HG02763 (cell line): Measurements from ENCODE around the gene OR2AE1.

Experiments used
- ATAC-seq: cut with Tn5 transposase; IDR thresholded peaks from one replicate; pipeline ENCODE4 v1.9.1; 2021; ENCODE audit warnings: mild to moderate bottlenecking, moderate library complexity; ENCODE audit not compliant: unreplicated experiment

OR2AE1 gene

DNA sequence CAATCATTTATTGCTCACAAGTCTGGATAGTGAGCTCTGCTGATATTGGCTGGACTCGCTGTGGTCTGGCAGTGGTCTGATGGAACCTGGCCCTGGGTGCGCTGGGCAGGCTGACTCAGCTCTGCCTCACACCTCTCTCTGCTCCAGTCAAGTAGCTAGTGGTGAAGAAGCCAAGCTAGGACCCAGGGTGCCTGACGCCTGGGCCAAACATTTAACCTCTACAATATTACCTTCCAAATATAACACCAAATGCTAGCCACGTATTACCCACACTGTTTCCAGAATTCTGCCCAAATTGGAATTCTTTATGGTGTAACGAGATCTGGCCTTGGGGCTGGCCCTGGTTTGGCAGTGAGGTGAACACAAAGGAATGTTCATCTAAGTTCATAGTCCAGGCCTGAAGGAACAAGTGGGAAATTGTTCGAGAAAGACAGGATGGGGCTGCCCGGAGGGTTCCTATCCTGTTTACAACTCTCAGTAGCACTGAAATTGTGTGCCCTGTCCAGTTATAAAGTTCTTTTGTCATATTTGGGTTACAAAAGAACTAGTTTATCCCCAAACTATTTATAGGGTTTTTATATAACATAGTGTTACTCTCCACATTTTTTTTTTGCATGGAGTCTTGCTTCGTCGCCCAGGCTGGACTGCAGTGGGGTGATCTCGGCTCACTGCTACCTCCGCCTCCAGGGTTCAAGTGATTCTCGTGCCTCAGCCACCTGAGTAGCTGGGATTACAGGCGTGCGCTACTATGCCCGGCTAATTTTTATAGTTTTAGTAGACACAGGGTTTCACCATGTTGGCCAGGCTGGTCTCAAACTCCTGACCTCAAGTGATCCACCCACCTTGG lies 16.3 kb downstream of the OR2AE1 start:
- ATAC-seq = no peak

DNA sequence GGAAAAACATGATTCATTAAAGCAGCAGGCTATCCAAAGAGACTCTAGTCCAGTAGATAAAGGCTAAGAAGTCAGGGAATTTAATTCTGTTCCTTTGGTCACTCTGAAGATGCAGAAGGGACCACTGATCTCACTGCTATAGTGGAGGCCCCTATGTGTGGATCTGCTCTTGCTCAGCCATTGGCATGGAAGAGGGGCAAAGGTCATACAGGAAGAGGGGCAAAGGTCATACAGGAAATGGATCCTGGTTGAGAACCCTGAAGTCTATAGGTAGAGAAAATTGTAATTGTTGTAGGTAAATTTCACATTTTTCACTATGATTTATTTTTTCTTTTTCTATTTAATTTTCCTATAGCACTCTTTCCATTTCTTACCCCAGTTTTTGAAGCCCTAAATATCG lies 21.6 kb downstream of the OR2AE1 start:
- no peak for ATAC-seq

DNA sequence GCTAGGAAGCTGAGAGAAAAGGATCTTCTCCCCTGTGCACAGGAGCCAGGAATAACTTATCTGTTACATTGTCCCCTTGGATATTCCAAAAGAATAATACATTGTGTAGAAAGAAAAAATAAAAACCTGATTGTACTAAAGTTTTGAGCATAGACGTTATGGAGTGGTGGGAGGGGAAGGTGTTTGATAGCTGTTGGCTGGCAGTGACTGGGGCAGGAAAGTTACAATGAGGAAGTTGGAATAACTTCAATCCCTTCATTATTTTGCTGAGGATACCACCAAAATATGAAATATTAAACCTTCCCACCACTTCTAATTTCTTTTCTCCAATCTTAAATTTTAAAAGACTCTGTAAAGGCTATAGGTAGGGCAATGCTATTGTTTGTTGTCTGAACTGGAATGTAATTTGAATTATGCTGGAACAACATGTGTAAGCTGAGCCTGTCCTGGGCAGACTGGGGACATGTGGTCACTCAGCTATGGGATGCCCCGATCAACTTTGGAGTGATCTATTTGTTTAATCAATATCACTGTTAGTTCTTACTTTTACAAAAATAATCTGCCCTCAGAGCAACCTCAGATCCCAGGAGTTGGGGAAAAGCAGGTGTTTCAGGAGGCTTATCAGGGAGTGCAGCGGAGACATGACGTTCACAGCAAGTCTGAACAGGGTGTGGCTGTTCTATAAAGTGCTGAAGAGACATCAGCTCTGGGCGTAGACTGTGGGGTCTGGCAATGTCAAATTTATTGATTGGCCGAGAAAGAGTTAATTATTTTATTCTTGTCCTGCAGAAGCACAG lies 28.2 kb downstream of the OR2AE1 start:
- no peak for ATAC-seq

DNA sequence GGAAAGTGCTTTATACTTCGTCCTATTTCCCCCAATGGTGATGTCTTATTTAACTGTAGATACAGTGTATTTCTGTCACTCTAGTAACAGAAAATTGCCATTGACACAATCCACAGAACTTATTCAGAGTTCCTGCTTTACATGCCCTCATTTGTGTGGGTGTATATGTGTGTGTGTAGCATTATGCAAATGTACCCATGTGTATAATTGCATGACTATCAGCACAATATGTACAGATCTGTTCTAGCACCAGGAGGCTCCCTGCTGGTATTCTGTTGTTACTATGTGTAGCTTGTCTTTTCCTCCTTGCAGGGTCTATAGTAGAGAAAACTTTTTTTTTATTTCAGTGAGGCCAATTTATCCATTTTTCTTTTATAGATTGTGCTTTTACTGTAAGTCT lies 32.5 kb downstream of the OR2AE1 start:
- no peak for ATAC-seq

DNA sequence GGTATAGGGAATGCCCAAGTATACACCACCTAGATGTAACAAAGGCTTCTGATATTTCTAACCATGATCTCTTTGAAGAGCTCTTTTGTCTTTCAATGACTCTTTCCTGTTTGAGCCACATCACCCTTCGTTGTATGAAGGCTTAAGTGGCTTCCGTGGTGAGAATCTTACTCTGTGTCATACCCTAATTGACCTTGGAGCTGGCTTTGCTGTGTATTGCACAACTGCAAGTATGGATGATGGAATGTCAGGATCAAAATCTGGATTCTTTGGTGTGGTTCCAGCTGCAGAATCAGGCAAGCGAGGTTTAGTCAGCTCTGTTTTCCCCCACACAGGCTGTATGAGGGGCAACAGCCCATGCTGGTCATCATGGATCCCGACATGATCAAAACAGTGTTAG lies 33.0 kb downstream of the OR2AE1 start:
- ATAC-seq = no peak

DNA sequence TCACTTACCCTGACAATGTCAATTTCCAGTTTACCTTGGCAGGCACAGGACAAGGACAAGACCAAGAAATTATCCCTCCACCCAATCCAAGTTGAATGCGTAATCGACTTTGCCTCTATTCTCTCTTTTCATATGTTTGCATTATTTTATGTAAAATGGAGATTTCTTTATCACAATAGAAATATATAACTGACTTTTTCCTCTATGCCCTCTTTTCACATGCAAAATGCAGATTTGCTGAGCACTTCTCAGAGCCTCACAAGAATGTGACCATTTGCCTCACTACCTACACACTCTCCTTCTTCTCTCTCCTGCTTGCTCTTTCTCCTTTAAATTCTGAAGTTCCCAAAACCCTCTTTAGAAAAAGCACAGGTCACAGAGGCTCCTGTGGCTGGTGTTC lies 33.9 kb downstream of the OR2AE1 start:
- ATAC-seq = no peak

DNA sequence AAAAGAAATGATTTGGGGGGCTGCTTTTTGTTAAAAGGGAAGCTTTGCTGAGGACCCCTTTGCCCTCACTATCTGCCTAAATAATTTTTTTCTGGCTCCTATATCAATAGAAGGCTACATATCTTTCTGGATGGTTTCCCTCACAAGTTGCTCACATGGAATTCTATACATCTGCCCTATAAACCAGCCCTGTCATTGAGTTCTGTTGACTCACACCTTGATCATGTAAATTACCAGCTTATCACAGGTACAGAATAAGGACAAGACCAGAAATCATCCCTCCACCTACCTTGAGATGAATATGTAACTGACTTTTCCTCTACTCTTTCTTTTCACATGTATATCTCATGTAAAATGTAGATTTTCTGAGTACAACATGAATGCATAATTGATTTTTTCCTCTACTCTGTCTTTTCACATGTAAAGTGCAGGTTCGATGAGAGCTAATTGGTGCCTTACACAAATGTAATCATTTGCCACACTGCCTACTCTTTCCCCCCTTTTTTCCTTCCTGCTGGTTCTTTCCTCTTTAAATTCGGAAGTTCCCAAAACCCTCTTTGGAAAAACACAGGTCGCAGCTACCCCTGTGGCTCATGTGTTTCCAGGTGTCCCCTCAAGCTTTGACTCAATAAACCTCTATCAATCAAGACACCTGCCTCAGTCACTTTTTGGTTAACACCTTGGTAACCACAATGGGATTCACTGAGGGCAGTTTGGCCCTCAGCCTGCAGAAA lies 36.5 kb downstream of the OR2AE1 start:
- no peak for ATAC-seq

DNA sequence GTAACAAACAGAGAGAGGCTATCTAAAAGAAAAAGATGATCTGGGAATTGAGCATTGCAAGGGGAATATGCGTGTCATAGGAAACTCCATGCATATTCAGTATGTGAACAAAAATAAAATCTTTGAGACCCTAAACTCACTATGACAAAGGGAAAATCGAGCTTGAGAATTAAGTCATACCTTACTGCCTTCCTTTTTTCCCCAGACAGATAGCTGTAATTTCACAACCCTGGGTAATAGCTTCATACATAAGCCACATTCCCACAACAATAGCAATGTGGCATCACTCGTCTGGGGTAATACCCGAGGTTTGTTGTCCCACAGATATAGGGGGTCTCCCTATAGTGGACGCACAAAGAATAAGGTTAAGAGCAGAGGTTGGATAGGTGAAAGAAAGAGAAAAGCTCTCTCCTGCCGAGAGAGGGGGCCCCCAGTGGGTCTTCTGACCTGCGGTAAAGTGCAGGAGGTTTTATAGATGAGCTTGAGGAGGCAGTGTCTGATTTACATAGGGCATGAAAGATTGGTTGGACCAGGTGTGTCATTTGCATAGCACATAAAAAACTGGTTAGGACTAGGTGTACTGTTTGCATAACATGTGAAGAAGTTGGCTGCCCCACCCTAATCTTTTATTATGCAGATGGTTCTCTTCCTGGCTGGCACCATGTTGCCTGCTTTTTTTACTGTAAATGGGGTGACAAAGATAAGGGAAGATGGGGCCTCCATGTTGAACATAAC lies 37.4 kb downstream of the OR2AE1 start:
- no peak for ATAC-seq

DNA sequence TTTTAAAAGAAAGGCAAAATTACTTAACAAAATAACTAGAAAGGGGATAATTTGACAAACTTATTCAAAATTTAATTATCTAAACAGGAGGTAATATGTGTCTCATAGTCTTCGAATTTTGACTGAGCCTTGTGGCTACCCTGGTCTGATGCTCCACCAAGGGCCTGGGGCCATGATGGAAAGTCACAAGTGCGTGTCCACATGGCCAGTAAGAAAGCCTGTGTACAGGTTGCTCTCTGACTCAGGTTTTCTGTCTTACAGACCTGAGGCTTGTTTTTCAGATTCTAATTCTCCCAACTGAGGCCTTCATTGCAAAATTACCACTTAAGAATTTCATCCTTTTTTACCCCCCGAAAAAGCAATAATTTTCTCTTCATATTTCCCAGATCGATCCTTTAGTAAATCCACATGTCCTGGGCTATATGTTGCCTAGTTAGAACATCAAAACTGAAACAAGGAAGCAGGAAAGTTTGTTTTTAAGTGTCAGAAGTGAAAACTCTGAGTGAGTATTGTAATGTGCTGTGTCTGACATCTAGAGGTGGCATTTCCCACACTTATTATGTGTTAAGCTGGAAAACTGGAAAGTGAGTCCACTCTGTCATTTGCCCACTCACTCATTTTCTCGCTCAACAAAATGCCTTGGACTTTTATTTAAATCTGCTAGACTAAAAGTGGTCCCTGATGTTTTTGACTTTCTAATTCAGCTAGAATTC lies 39.0 kb downstream of the OR2AE1 start:
- ATAC-seq = no peak

DNA sequence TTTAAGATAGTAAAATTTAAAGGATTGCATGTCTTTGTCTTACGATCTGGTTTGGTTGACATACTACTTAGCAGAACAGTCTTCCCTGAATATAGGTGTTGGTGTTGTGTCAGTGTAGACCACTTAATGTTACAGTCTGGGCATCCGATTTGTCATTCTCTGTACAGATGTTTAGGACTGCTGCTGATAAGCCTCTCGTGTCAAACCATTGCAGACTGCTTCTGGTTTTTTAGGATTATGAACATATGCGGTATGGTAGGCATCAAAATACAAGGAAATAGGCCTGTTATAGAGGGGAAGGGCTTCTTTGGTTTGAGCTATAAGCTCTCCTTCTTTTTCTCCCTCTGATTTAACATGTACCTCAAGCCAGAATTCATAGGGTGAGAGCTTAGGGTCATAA lies 41.6 kb downstream of the OR2AE1 start:
- ATAC-seq = no peak

DNA sequence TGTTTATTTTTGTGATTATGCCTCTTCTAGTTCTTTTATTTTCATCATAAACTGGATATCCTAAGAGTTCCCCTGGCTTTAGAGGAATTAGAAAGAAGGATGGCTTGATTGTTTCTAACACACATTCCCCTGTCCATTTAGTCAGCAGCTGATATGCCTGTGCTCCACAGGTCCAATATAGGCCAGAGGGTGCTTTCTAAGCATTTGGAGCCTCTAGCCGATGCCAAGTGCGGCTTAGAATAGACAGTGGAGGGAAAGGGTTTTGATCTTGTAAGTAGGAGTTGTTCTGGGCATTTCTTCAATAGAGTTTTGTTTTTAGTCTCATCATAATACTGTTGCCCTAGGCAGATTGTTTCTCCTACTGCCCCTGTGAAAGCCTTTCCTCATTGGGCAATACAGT lies 42.5 kb downstream of the OR2AE1 start:
- no peak for ATAC-seq

DNA sequence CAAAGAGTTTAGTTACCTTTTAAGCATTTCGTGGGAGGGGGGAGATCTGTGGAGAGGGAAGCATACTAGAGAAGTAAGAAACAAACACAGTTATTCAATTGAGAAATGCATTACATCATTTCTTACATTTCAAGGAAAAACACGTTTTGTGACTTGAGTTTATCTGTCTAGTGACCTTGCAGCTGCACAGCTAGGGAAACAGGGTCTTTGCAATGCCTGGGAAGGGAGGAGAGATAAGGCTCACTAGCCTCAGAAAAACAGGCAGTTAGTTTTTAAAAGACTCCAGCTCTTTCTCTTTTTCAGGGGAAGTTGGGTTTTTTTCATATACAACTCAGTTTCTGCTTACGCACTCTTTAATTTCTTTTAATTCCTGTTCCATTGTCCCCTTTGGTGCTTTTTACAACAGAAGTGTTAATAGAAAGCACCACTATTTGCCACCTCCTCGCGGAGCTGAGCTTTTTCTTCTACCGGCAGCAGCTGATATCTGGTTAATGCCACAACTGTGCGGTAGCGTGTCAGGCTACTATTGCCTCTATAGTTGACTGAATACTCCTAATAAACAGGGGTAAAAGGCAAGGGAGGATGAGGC lies 43.5 kb downstream of the OR2AE1 start:
- ATAC-seq = no peak

DNA sequence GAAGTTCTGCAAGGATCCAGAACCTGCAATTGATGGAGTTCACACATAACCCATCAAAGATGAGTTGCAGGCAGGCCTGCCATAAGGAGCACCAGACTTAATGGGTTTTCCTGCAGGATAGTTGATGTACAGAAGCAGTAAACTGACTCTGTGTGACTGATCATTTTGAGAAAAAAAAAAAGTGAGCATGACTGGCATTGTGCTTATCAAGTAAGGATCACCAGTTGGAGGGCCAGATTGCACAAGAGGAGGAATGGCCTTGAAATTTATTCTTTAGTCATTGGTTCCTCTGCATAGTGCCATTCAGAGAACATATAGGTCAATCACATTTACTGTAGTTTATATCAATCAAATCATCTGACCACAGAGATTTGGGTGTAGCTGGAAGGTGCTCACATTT lies 45.2 kb downstream of the OR2AE1 start:
- ATAC-seq = no peak

DNA sequence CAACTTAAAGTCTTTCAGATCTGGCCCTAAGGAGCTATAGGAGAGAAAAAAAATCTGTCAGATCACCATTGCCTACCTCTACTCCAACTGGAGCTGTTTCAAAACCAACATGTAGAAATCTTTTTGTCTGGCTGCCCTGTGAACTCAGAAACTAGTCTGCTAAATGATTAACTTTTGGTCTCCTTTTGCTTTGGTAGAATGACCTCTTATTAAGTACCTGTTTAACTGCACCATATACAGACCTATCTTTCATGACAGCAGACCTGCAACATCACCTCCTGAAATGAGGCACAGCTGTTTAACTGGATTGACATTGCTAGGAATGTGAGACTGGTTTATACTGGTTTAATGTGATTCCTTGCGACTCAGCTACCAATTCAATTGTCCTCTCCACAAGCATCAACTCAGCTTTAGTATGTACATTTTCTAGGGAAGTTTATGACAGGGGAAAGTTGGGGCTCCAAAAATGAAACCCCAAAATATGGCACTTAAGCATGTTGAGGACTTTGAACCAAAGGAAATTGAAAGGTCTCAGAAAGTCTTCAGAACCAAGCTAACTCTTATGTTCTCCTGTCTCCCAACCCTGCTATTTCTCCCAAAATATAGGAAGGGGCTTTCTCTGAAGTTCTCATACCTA lies 47.2 kb downstream of the OR2AE1 start:
- no peak for ATAC-seq

DNA sequence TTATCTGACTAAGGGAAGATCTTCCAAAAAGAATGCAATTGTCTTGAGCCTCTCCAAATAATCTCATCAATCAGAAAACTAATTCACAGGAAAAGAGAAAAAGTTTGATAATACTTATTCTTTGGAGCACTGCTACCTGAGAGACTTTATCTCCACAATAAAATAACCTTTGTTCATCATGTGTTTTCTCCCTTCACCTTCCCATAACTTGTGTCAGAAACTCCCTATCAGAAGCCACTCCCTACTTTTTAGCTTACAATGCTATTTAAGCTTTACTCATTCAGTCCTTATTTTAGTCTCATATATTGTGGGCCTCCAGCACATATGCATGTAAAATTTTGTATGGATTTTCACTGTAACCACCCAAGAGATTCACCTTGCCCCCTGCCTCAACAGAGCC lies 48.0 kb downstream of the OR2AE1 start:
- no peak for ATAC-seq

DNA sequence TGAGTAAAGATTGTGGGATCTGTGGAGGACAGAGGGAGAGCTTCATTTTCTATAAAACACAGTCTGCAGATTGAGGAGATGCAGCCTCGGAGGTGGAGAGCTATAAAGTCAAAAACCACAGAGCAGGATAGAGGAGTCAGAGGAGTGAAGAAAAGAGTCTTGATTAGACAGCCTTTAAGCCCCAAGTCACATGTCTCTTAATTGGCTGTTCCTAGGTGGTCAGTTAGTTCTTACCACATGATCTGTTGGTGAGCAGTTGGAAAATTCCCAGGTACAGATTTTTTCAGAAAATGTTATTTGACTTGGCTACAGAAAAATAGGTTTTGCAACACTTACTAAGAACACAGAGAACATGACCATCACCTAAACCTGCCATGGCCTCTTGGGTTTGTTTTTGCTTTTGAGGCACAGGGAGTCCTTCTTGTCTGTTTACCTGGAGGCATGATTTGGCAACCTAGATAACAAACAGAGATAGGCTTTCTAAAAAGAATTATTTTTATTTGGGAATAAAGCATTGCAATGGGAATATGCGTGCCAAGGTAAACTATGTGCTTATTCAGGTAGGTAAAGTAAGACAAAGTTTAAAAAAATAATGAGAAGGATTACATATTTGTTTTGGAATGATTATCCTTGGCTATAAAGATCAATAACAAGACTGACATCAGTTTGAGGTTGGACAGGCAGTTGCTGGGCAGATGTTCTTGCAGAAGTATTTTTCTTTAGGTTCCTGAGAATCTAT lies 49.6 kb downstream of the OR2AE1 start:
- no peak for ATAC-seq
